Heart right ventricle (tissue), 16 donors: ENCODE results near the gene LYPD1. TPM values are rescaled to one million over a fixed set of nuclear protein-coding genes. Genes with fewer than 3 reads are reported as not detected.

Source experiments
- ATAC-seq, 8 donors: fragments of 200-7000 bp; cut with Tn5 transposase; one replicate each; pipeline ENCODE4 v1.9.1; 2020; ENCODE audit warnings: mild to moderate bottlenecking in 8 of 8, moderate library complexity in 8 of 8, moderate number of reproducible peaks in 1 of 8
- DNase-seq, 2 donors: peaks; one replicate each; pipeline ENCODE4 v3.0.0-alpha.2; 2020
- H3K27ac ChIP-seq, 10 donors: fragments of 200-600 bp; sonication (generic) in 2 of 10; one replicate each; pipeline versions ENCODE4 v1.5.0 to v1.8.0; 2020 to 2022; ENCODE audit warnings: mild to moderate bottlenecking in 3 of 10
- H3K27me3 ChIP-seq, 7 donors: fragments of 200-600 bp; one replicate each; pipeline ENCODE4 v1.8.0; 2021 to 2022; ENCODE audit warnings: mild to moderate bottlenecking in 2 of 7
- H3K36me3 ChIP-seq, 9 donors: fragments of 200-600 bp; sonication (generic) in 1 of 9; one replicate each; pipeline versions ENCODE4 v1.5.0 to v1.8.0; 2020 to 2022; ENCODE audit warnings: mild to moderate bottlenecking in 2 of 9
- H3K4me1 ChIP-seq, 9 donors: fragments of 200-600 bp; sonication (generic) in 1 of 9; one replicate each; pipeline versions ENCODE4 v1.5.0 to v1.8.0; 2020 to 2022; ENCODE audit warnings: mild to moderate bottlenecking in 4 of 9
- H3K4me3 ChIP-seq, 10 donors: fragments of 200-600 bp; sonication (generic) in 2 of 10; one replicate each; pipeline versions ENCODE4 v1.5.0 to v1.8.0; 2020 to 2022; ENCODE audit warnings: mild to moderate bottlenecking in 7 of 10, moderate library complexity in 2 of 10
- H3K9me3 ChIP-seq, 11 donors: fragments of 200-600 bp in 10 of 11; sonication (generic) in 2 of 11; one replicate each; pipeline versions ENCODE4 v1.5.0 to v1.8.0; 2013 to 2022; ENCODE audit warnings: mild to moderate bottlenecking in 2 of 11, control low read depth in 1 of 11, moderate library complexity in 1 of 11
- WGBS, 2 donors: extraction: QIAGEN DNeasy Blood & Tissue Kit; methylation state at CpG; one replicate each; pipeline ENCODE4 v1.1.7; 2013; ENCODE audit warnings: inconsistent platforms in 1 of 2; 5-methylcytosine and 5-hydroxymethylcytosine counted together
- intact Hi-C, 10 donors: fragments of 100-400 bp; cut with DNase I; formaldehyde crosslinking; loops; one replicate each; pipeline versions ENCODE4 v1.11.1 to v1.14.2; 2022
- polyA plus RNA-seq, 2 donors: library from polyadenylated mRNA; stranded (reverse); fragments of 200-250 nt; gene quantifications; one replicate each; pipeline ENCODE4 v1.2.3, GENCODE V29; 2013
- total RNA-seq, 10 donors: library from RNA; stranded (reverse); fragmentation: NEBNext Ultra II Directional in 3 of 10; extraction: Animal tissue kit (Norgen Biotek cat#: 25700) in 3 of 10; gene quantifications; one replicate each; pipeline versions ENCODE4 v1.2.1 to v1.2.4, GENCODE V29; 2021 to 2023
- TF ChIP-seq, protein P1 (sequence below), 9 donors: fragments of 200-600 bp; sonication (generic) in 2 of 9; IDR thresholded peaks; one replicate each; pipeline versions ENCODE4 v1.5.0 to v1.8.0; 2021 to 2022; ENCODE audit warnings: antibody characterized with exemption in 9 of 9, mild to moderate bottlenecking in 5 of 9, moderate library complexity in 1 of 9
- donor health status: Arrhythmogenic right ventricular cardiomyopathy.
- donor health status: ischemic (EF 13 %, LVEDD 7.1; RV severe dilation, severe dysfunction).
- donor health status: healthy with polysubstance abuse.
- donor health status: DM: no; HTN: yes; CAD: no.
- donor health status: DM: no; HTN: no; CAD: no.
- donor health status: ischemic (EF 25% LVEDD 6.9; RV normal size, moderate dysfunction).
- donor health status: ischemic (EF 25% LVEDD 5.7; RV mildly dilated, moderate dysfunction).
- donor health status: healthy.
- donor health status: DM: yes; HTN: yes; CAD: no.
- donor health status: Ischemic cardiomyopathy.
- donor health status: ischemic (EF 35%, LVEDD 5.7; RV mildly dilated, moderate dysfunction).
- donor health status: nonischemic (EF 11% LVEDD 7.7; RV severe dilation, severe dysfunction).
- donor health status: DM: yes; HTN: yes; CAD: no.
- donor health status: PGD.
- donor health status: ischemic (EF 29% LVEDD 5.4; RV normal size, mild dysfunction).
- donor health status: nonischemic (EF 23%, LVEDD 6.1; RV moderate dilation, normal function).

The LYPD1 gene
- total and polyA plus RNA-seq, 12 donors = 0.16 to 0.72 (median 0.42) TPM; not detected in 3

DNA sequence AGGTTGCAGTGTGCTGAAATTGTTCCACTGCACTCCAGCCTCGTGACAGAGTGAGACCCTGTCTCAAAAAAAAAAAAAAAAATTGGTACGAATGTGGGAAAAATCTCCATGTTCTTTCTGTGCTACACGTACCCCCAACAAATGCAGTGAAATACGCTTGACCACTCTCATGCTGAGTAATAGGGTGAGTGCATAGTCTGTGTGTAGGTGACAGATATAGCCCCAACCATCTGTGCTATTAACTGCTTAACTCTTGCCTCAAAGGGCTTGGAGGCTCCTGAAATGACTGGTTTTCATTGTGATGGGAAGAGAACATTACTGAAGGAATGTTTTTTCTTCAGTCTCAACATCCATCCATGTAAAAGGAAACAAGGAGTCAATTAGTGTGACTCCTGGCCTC is 15.7 kb downstream of the LYPD1 start:
- Histone ChIP-seq H3K27me3 (peaks cover 0 to 26% (median 3%) of the 10 kb centered on the region in 7 donors), H3K27ac (no peak overlapping the region), H3K4me3 (no peak overlapping the region), H3K36me3 (no peaks in the 10 kb centered on the region), H3K9me3 (no peaks in the 10 kb centered on the region), H3K4me1 (no peaks in the 10 kb centered on the region)
- TF ChIP-seq, protein P1, sequence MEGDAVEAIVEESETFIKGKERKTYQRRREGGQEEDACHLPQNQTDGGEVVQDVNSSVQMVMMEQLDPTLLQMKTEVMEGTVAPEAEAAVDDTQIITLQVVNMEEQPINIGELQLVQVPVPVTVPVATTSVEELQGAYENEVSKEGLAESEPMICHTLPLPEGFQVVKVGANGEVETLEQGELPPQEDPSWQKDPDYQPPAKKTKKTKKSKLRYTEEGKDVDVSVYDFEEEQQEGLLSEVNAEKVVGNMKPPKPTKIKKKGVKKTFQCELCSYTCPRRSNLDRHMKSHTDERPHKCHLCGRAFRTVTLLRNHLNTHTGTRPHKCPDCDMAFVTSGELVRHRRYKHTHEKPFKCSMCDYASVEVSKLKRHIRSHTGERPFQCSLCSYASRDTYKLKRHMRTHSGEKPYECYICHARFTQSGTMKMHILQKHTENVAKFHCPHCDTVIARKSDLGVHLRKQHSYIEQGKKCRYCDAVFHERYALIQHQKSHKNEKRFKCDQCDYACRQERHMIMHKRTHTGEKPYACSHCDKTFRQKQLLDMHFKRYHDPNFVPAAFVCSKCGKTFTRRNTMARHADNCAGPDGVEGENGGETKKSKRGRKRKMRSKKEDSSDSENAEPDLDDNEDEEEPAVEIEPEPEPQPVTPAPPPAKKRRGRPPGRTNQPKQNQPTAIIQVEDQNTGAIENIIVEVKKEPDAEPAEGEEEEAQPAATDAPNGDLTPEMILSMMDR (IDR thresholded peaks at IDR 0.05) = no peak
- ATAC-seq (no peak), DNase-seq (no peak)
- WGBS, 2 donors = 71 to 73% methylated on average over 4 of the region's 4 CpGs
- intact Hi-C loops = no loop called here

DNA sequence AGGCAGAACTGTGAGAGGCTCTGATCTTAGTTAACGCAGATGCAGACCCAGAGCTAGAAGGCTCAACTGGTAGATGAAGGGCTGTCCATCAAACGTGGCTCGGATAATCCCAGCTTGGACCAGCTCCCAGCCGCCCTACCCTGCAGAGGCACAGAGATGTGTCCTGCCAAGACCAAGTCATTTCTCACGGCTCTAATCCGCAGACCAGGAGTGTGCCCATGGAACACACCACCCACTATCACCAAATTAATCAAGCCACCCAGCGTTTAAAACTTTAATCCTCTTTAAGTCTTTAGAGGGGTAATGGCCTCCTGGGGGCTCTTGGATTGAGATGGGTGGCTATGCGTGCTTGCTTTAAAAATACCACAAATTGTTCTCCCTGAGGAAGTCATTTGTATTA is 17.5 kb downstream of the LYPD1 start:
- no peak for DNase-seq
- ATAC-seq = no peak
- Histone ChIP-seq H3K9me3 (no peaks in the 10 kb centered on the region), H3K4me1 (no peaks in the 10 kb centered on the region), H3K27me3 (peaks cover 0 to 38% (median 5%) of the 10 kb centered on the region in 7 donors), H3K36me3 (no peaks in the 10 kb centered on the region), H3K27ac (no peak overlapping the region), H3K4me3 (no peak overlapping the region)
- intact Hi-C loops = no loop called here
- 80 to 81% methylated on average over 8 of the region's 8 CpGs for WGBS, 2 donors
- TF ChIP-seq, protein P1 (IDR thresholded peaks at IDR 0.05) = no peak

DNA sequence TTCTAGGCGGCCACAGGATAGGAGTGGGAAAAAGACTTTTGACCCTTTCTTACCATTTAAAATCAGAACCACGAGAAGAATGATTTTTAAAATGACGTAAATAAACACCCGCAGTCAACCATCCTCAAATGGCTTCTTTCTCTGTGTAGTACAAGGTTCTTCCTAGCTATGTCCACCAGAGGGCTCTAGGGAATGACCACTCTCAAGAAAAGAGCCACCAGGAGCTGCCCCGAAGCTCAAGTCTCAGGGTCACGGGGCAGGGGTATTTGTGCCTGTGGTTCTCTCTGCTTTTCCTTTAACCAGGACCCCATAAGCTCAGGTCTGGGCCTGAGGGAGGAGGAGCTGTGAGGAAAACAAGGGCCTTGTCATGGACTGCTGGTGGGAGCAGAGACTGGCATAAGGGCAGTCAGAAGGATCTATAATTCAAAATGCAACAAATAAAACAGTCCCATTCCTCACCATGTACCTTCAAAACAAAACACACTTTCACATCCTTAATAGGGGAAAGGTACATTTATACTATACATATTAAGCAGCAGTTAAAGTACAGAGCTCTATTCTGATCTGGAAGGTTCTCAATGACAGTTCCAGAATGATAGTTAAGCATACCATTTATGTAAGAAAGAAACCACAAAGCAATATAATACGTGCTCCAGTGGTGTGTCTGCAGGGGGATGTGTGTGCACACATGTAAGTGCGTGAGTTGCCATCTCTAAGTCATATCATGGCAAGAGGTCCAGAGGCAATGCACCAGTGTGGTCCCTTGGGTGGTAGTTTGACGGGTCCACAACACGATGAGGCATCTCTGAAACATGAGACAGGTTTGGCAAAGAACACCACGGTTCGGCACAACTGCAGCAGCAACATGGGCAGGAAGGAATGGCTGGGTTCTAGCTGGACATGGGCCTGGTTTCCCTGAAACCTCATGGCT is 18.6 kb downstream of the LYPD1 start:
- DNase-seq (no peak), ATAC-seq (peak in 2 of 8 donors; percentile 58 to 71)
- H3K27ac ChIP-seq = no peak overlapping the region
- H3K27me3 ChIP-seq = peaks cover 0 to 48% (median 5%) of the 10 kb centered on the region in 7 donors
- no peaks in the 10 kb centered on the region for H3K9me3 ChIP-seq
- H3K4me1 ChIP-seq = no peaks in the 10 kb centered on the region
- TF ChIP-seq, protein P1 (IDR thresholded peaks at IDR 0.05) = peak in 5 of 9 donors; percentile 44 to 67 (median 53)
- 57 to 63% methylated on average over 12 of the region's 12 CpGs for WGBS, 2 donors
- no peak overlapping the region for H3K4me3 ChIP-seq
- intact Hi-C loops = no loop called here
- H3K36me3 ChIP-seq = no peaks in the 10 kb centered on the region

DNA sequence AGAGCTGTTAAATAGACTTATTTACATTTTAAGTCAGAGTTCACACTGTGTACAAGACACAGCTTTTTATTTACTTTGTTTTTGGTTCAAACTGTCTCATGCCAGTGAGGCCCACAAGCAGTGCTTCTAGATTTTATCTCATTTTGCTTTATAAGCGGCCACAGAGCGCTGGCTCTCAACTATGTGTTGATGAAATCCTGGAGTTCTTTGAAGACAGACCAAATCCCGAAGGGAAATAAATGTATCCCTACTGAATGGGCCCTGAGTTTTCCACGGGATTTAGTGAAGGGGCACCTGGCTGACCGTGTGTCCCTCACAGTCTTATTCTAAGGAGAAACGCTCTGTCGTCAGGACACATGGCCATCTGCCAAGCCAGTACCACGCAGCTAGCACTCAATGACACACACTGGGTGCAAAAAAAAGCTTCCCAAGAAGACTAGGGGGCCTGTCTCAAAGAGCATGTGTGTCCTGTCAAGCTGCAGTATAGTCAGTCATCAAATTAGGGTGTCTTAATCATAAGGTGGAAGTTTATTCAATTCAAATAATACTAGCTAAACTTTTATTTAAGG is 23.4 kb downstream of the LYPD1 start:
- H3K27ac ChIP-seq = no peak overlapping the region
- no peaks in the 10 kb centered on the region for H3K4me1 ChIP-seq
- 69 to 76% methylated on average over 8 of the region's 8 CpGs for WGBS, 2 donors
- intact Hi-C loops = no loop called here
- no peak overlapping the region for H3K4me3 ChIP-seq
- H3K9me3 ChIP-seq = no peaks in the 10 kb centered on the region
- H3K36me3 ChIP-seq = no peaks in the 10 kb centered on the region
- TF ChIP-seq, protein P1 (IDR thresholded peaks at IDR 0.05) = no peak
- H3K27me3 ChIP-seq = peaks cover 0 to 60% (median 10%) of the 10 kb centered on the region in 7 donors
- DNase-seq = no peak
- ATAC-seq = no peak
